Measurements from ENCODE around the gene SPAG6.

The SPAG6 gene

DNA sequence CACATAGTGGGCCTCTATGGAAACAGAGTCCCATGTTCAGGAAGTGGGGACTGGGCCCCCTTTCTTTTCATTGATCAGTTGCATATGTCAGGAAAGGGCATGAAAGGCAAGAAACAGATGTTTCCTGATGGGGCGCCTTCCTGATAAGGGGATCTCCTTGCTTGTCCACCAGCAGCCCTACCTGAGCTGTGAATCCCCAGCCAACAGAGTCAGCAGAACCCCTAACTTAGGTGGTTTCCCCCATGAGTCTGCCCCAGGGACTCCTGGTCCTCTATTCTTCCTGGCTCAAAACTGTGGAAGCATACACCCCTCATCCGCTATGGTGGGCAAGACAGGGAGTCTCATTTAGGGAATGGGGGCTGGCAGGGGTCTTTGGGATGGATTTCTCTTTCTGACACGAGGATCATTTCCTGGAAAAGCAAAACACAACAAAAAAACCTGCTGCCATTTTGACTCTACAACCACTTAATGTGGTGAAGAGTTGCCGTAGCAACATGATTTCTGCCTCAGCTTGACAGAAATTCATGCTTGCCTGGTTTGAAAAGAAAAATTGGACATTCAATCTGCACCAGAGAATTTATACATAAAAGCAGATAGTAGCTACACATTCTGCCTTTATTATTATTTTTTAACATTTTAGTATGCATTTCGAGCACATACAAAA lies 119.8 kb downstream of the SPAG6 start:
- no peak for DNase-seq

DNA sequence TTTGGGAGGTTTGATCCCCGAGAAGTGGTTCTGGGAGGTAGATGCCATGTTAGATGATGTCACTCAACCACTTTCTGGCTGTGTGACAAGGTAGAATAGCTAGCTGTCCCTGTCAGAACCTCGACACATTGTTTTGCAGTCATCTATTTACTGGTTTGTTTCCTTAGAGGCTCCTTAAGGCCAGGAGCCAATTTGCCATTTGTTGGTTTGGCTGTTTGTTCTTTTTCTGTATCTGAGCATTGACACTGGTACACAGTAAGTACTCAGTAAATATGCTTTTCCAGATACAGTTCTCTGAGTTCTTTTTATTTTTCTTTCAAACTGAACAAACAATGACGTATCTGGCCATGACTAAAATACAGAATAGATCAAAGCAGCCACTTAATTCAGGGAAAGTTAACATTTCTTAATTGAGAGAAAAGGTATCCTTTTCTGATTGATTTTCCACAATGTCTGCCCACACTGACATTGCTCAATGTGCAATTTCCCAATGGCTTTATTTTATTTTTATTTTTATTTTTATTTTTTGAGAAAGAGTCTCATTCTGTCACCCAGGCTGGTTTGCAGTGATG lies 121.6 kb downstream of the SPAG6 start:
- no peak for DNase-seq

All from NCI-H526 treated with DMSO at 0.1 percent for 48 hours (cell line).